SK-N-DZ (cell line): ENCODE data around the gene LAIR2. TPM values are rescaled to one million over a fixed set of nuclear protein-coding genes. Genes with fewer than 3 reads are reported as not detected.

ENCODE experiments used
- DNase-seq: peaks from one replicate; pipeline ENCODE4 v3.0.0-alpha.2; 2015; ENCODE audit warnings: low spot score
- polyA plus RNA-seq, 2 experiments: library from polyadenylated mRNA; depleted of rRNA; stranded (reverse); fragments of >200 nt; gene quantifications; 2 replicates each; pipeline ENCODE4 v1.2.3, GENCODE V29; 2014

Gene LAIR2
- polyA plus RNA-seq (2014; cell fraction: cytosol; rRNA removed): not detected in 2 replicates
- polyA plus RNA-seq (2014; cell fraction: nucleus; rRNA removed): not detected in 2 replicates

GRCh38 chr19:54502518-54503048 lies at the start of gene LAIR2:
LAIR2 (plus strand) TSS chr19:54502831; CDS start chr19:54502919, 88 bp downstream.
- no peak for DNase-seq

- no peak for DNase-seq
Measured at GRCh38 chr19:54453921-54454780, 48.5 kb upstream of the LAIR2 start.

- DNase-seq: no peak
Measured at GRCh38 chr19:54454781-54455675, 47.6 kb upstream of the LAIR2 start.

- no peak for DNase-seq
Measured at GRCh38 chr19:54455786-54456422, 46.7 kb upstream of the LAIR2 start.

- no peak for DNase-seq
Measured at GRCh38 chr19:54456423-54457373, 45.9 kb upstream of the LAIR2 start.

GRCh38 chr19:54457773-54458647 lies 44.6 kb upstream of the LAIR2 start:
- DNase-seq: no peak

- DNase-seq: no peak
Measured at GRCh38 chr19:54458648-54459281, 43.9 kb upstream of the LAIR2 start.

GRCh38 chr19:54459282-54460229 lies 43.1 kb upstream of the LAIR2 start:
- DNase-seq: no peak

GRCh38 chr19:54460230-54461005 lies 42.2 kb upstream of the LAIR2 start:
- no peak for DNase-seq

GRCh38 chr19:54461210-54461609 lies 41.4 kb upstream of the LAIR2 start:
- DNase-seq: no peak

GRCh38 chr19:54461613-54462012 lies 41.0 kb upstream of the LAIR2 start:
- no peak for DNase-seq

GRCh38 chr19:54462047-54462654 lies 40.5 kb upstream of the LAIR2 start:
- DNase-seq: no peak

GRCh38 chr19:54462655-54463530 lies 39.7 kb upstream of the LAIR2 start:
- DNase-seq: no peak

- peak; percentile 18 for DNase-seq
Measured at GRCh38 chr19:54463531-54464043, 39.0 kb upstream of the LAIR2 start, which contains the start of gene LENG9. LENG9 (minus strand) TSS chr19:54463778; CDS start chr19:54463526, 252 bp downstream.

GRCh38 chr19:54464044-54464629 lies 38.5 kb upstream of the LAIR2 start:
- DNase-seq: peak; percentile 54
